K562 (cell line): ENCODE results near the gene RHBG.

Experiments
- HMG20A ChIP-seq: fragments of 450-650 bp; formaldehyde crosslinking; conservative IDR thresholded peaks from 2 replicates; pipeline ENCODE4 v1.4.0; 2020; ENCODE audit warnings: mild to moderate bottlenecking, mixed read lengths
- JUNB ChIP-seq: fragments of 450-650 bp; formaldehyde crosslinking; conservative IDR thresholded peaks from 2 replicates; pipeline ENCODE4 v1.4.0; 2020; ENCODE audit warnings: mild to moderate bottlenecking
- KDM1A ChIP-seq, 2 experiments: fragments of 450-650 bp; IDR thresholded peaks; 2 replicates each; pipeline ENCODE4 v1.6.1; 2016; ENCODE audit warnings: mild to moderate bottlenecking in 2 of 2
- PRMT5 ChIP-seq: sonication (generic); formaldehyde crosslinking; IDR thresholded peaks from 2 replicates; pipeline ENCODE4 v1.5.0; 2020; ENCODE audit warnings: missing genetic modification reagents
- SIN3A ChIP-seq, 2 experiments: fragments of 150-350 bp in 1 of 2; IDR thresholded peaks; 2 replicates each; pipeline ENCODE4 v1.6.1; 2011 to 2016; ENCODE audit warnings: borderline replicate concordance in 2 of 2, low read depth in 2 of 2, low read length in 2 of 2, mild to moderate bottlenecking in 2 of 2, moderate library complexity in 2 of 2; ENCODE audit not compliant: control insufficient read depth in 1 of 2
- TARDBP ChIP-seq: fragments of 450-650 bp; IDR thresholded peaks from 2 replicates; pipeline ENCODE4 v1.6.1; 2016
- ZHX1 ChIP-seq: fragments of 150-350 bp; conservative IDR thresholded peaks from 2 replicates; pipeline ENCODE4 v1.6.1; 2014; ENCODE audit warnings: low read length
- ZNF12 ChIP-seq: sonication (generic); formaldehyde crosslinking; IDR thresholded peaks from 2 replicates; pipeline ENCODE4 v1.4.0; 2020; ENCODE audit warnings: mild to moderate bottlenecking, missing genetic modification reagents
- TF ChIP-seq, protein P1 (sequence below), 3 experiments: IDR thresholded peaks in 2 of 3; conservative IDR thresholded peaks in 1 of 3; 2 replicates each; pipeline ENCODE4 v1.5.1; 2011 to 2012; ENCODE audit warnings: low read length in 3 of 3, mild to moderate bottlenecking in 3 of 3, control low read depth in 2 of 3, improper control_type of control experiment in 1 of 3, inconsistent platforms in 1 of 3, low read depth in 1 of 3, mixed read lengths in 1 of 3, moderate library complexity in 1 of 3; ENCODE audit not compliant: insufficient read depth in 2 of 3
- TF ChIP-seq, protein P2 (sequence below), 2 experiments: fragments of 250-450 bp in 1 of 2; fragments of 450-650 bp in 1 of 2; sonication (Bioruptor Pico) in 1 of 2; IDR thresholded peaks; 2 replicates each; pipeline versions ENCODE4 v1.6.1 to v1.8.0; 2016 to 2021; ENCODE audit warnings: mild to moderate bottlenecking in 2 of 2, moderate library complexity in 2 of 2, missing compliant biosample characterization in 1 of 2, missing genetic modification characterization in 1 of 2

GRCh38 chr1:156421939-156422601 lies 53.1 kb downstream of the RHBG start:
- TF ChIP-seq, protein P1, sequence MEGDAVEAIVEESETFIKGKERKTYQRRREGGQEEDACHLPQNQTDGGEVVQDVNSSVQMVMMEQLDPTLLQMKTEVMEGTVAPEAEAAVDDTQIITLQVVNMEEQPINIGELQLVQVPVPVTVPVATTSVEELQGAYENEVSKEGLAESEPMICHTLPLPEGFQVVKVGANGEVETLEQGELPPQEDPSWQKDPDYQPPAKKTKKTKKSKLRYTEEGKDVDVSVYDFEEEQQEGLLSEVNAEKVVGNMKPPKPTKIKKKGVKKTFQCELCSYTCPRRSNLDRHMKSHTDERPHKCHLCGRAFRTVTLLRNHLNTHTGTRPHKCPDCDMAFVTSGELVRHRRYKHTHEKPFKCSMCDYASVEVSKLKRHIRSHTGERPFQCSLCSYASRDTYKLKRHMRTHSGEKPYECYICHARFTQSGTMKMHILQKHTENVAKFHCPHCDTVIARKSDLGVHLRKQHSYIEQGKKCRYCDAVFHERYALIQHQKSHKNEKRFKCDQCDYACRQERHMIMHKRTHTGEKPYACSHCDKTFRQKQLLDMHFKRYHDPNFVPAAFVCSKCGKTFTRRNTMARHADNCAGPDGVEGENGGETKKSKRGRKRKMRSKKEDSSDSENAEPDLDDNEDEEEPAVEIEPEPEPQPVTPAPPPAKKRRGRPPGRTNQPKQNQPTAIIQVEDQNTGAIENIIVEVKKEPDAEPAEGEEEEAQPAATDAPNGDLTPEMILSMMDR (IDR thresholded peaks at IDR 0.05 in 2 of 3, conservative IDR thresholded peaks at IDR 0.05 in 1 of 3; ENCODE audit: insufficient read depth in 2 of 3, low read depth in 1 of 3, low read length in 3 of 3): no peak
- TF ChIP-seq JUNB (no peak), KDM1A (IDR thresholded peaks at IDR 0.05) (no peak; a peak in 1 of 4 replicates), ZNF12 (CRISPR knock-in tag) (no peak), TARDBP (no peak), PRMT5 (CRISPR knock-in tag) (no peak), SIN3A (IDR thresholded peaks at IDR 0.05; ENCODE audit: borderline replicate concordance in 2 of 2, control insufficient read depth in 1 of 2, low read depth in 2 of 2, low read length in 2 of 2) (no peak), HMG20A (CRISPR knock-in tag) (no peak), ZHX1 (no peak)
- TF ChIP-seq, protein P2, sequence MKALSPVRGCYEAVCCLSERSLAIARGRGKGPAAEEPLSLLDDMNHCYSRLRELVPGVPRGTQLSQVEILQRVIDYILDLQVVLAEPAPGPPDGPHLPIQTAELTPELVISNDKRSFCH (CRISPR knock-in tag; IDR thresholded peaks at IDR 0.05): no peak
- TF ChIP-seq, protein P2 (tag; IDR thresholded peaks at IDR 0.05): no peak
